Kidney (tissue), 14 donors: Measurements from ENCODE around the gene KCP. TPM values are rescaled to one million over a fixed set of nuclear protein-coding genes. Genes with fewer than 3 reads are reported as not detected.

Experiments
- DNase-seq, 5 donors: peaks; one replicate each; pipeline ENCODE4 v3.0.0-alpha.2; 2013 to 2020
- FAIRE-seq: peaks from 2 replicates; lab custom pipeline; 2012; peaks lifted over from hg19 to GRCh38; lab: Jason Lieb, UNC
- H3K27ac ChIP-seq, 2 donors: one replicate each; pipeline ENCODE4 v1.7.0; 2013; ENCODE audit warnings: low read depth in 2 of 2, low read length in 2 of 2, inconsistent platforms in 1 of 2
- H3K27me3 ChIP-seq: one replicate; pipeline ENCODE4 v1.7.1; 2013; ENCODE audit warnings: low read length, inconsistent platforms; ENCODE audit not compliant: control insufficient read depth, insufficient read depth
- H3K36me3 ChIP-seq, 3 donors: one replicate each; pipeline versions ENCODE4 v1.7.0 to v1.7.1; 2013; ENCODE audit warnings: low read length in 3 of 3, control low read depth in 1 of 3, inconsistent platforms in 1 of 3; ENCODE audit not compliant: insufficient read depth in 3 of 3, control insufficient read depth in 2 of 3
- H3K4me1 ChIP-seq, 3 donors: one replicate each; pipeline versions ENCODE4 v1.7.0 to v1.7.1; 2013; ENCODE audit warnings: low read length in 3 of 3, inconsistent platforms in 1 of 3, low read depth in 1 of 3; ENCODE audit not compliant: control insufficient read depth in 2 of 3, insufficient read depth in 2 of 3
- H3K4me3 ChIP-seq, 3 donors: one replicate each; pipeline versions ENCODE4 v1.7.0 to v1.8.1; 2013; ENCODE audit warnings: low read length in 3 of 3, control low read depth in 1 of 3, inconsistent platforms in 1 of 3
- H3K9ac ChIP-seq, 3 donors: one replicate each; pipeline versions ENCODE4 v1.7.0 to v1.7.1; 2013; ENCODE audit warnings: low read length in 3 of 3, control low read depth in 1 of 3, inconsistent platforms in 1 of 3
- H3K9me3 ChIP-seq, 3 donors: one replicate each; pipeline versions ENCODE4 v1.7.0 to v1.7.1; 2013; ENCODE audit warnings: low read length in 3 of 3, control low read depth in 1 of 3, inconsistent platforms in 1 of 3; ENCODE audit not compliant: control insufficient read depth in 2 of 3, insufficient read depth in 1 of 3
- intact Hi-C: fragments of 100-400 bp; cut with DNase I; formaldehyde crosslinking; loops from one replicate; pipeline ENCODE4 v1.11.1; 2022
- polyA plus RNA-seq: library from polyadenylated mRNA; stranded (reverse); fragments of 350-450 nt; fragmentation: Illumina TruSeq; extraction: RNeasy Lipid Tissue Mini Kit (QIAGEN cat#74804); gene quantifications from one replicate; pipeline ENCODE4 v1.2.3, GENCODE V29; 2014; ENCODE audit warnings: low read depth, low replicate concordance; ENCODE audit not compliant: insufficient read depth
- total RNA-seq: library from RNA; stranded (reverse); fragmentation: NEBNext Ultra II Directional; extraction: Animal tissue kit (Norgen Biotek cat#: 25700); gene quantifications from one replicate; pipeline ENCODE4 v1.2.1, GENCODE V29; 2021
- TF ChIP-seq, protein P1 (sequence below): IDR thresholded peaks from 3 replicates; pipeline ENCODE4 v1.5.1; 2012; ENCODE audit warnings: mild to moderate bottlenecking, moderate library complexity, borderline replicate concordance; ENCODE audit not compliant: insufficient read depth; ENCODE audit errors: extremely low read depth
- donor health status: control.
- donor health status: control.
- donor health status: control.
- donor health status: control.
- donor health status: control.
- donor health status: DM: yes; HTN: yes; CAD: no.
- donor health status: Normal renal cell carcinoma (clear cell type).

KCP gene
- total and polyA plus RNA-seq, 2 donors from 2014 or later = 7.7 to 44.6 TPM

DNA sequence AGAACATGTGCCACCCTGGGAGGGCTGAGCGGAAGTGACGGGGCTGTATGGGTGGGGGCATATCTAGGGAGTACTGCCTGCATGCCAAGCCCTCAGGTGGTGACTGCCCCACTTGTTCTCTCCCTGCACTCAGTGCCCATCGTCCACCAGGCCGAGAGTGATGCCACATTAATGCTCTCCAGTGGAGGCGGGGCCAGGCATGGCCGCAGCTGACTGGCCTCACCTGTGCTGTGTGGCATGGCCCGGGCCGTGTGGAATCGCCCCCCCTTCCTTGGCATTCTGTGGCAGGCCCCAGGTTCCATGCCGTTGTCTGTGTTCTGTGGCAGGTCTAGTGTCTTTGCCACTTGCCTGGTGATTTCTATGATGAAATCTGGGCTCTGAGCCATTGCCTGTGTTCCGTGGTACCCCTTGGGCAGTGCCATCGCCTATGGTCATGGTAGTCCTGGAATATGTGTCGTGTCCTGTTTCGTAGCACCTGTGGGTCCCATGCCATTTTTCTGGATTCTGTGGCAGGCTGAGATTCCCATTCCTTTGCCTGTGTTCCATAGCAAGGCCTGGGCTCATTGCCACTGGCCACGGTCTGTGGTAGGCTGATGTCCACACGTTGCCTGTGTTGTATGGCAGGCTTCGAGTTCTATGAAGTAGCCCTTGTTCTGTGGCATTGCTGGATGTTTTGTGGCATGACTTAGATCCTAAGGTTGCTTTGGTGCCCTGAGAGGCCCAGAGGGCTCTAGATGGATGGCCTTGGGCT, 71.4 kb downstream of the KCP start:
- Histone ChIP-seq H3K27ac (no peak overlapping the region), H3K27me3 (no peaks in the 10 kb centered on the region), H3K36me3 (no peaks in the 10 kb centered on the region), H3K9me3 (no peaks in the 10 kb centered on the region), H3K4me3 (no peak overlapping the region), H3K9ac (no peak overlapping the region), H3K4me1 (no peaks in the 10 kb centered on the region)
- intact Hi-C loops = no loop called here
- no peak for FAIRE-seq
- TF ChIP-seq, protein P1, sequence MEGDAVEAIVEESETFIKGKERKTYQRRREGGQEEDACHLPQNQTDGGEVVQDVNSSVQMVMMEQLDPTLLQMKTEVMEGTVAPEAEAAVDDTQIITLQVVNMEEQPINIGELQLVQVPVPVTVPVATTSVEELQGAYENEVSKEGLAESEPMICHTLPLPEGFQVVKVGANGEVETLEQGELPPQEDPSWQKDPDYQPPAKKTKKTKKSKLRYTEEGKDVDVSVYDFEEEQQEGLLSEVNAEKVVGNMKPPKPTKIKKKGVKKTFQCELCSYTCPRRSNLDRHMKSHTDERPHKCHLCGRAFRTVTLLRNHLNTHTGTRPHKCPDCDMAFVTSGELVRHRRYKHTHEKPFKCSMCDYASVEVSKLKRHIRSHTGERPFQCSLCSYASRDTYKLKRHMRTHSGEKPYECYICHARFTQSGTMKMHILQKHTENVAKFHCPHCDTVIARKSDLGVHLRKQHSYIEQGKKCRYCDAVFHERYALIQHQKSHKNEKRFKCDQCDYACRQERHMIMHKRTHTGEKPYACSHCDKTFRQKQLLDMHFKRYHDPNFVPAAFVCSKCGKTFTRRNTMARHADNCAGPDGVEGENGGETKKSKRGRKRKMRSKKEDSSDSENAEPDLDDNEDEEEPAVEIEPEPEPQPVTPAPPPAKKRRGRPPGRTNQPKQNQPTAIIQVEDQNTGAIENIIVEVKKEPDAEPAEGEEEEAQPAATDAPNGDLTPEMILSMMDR = no peak
- DNase-seq = peak in 1 of 5 donors; percentile 61

DNA sequence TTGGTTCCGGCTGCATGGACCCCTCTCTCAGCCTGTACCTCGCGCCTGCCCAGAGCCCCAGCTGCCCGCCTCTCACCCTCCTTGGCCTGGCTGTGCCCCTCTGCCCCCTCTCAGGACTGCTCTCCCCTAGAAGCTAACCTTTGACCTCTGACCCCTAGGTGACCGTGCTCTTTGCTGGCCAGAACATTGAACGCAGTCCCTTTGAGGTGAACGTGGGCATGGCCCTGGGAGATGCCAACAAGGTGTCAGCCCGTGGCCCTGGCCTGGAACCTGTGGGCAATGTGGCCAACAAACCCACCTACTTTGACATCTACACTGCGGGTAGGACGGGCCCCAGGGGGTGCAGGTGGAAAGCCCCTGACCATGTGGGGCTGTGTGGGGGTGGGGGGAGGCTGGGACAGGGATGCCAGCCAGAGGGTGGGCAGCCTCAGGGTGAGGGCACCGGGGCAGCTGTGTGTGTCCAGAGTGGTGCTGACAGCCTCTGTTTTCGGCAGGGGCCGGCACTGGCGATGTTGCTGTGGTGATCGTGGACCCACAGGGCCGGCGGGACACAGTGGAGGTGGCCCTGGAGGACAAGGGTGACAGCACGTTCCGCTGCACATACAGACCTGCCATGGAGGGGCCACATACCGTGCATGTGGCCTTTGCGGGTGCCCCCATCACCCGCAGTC, 72.3 kb downstream of the KCP start:
- TF ChIP-seq, protein P1 = no peak
- Histone ChIP-seq H3K27me3 (no peaks in the 10 kb centered on the region), H3K4me1 (no peaks in the 10 kb centered on the region), H3K9ac (no peak overlapping the region), H3K9me3 (no peaks in the 10 kb centered on the region), H3K36me3 (no peaks in the 10 kb centered on the region), H3K4me3 (no peak overlapping the region), H3K27ac (no peak overlapping the region)
- no peak for FAIRE-seq
- intact Hi-C loops = no loop called here
- peak in 1 of 5 donors; percentile 72 for DNase-seq

DNA sequence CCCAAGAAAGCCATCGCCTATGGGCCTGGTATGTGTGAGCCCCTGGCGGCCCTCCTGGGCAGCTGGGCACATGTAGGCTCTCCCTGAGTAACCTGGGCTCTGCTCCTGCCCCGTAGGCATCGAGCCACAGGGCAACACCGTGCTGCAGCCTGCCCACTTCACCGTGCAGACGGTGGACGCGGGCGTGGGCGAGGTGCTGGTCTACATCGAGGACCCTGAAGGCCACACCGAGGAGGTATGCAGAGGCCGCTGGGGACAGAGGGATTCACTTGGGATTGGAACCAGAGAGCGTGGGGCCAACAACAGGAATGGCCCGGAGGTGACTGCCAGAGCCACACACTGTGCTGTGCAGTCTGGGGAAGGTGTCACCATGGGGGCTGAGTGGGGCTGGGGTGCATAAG, 73.0 kb downstream of the KCP start:
- H3K4me3 ChIP-seq = no peak overlapping the region
- no peaks in the 10 kb centered on the region for H3K9me3 ChIP-seq
- DNase-seq = peak in 1 of 5 donors; percentile 62
- H3K9ac ChIP-seq = no peak overlapping the region
- H3K36me3 ChIP-seq = no peaks in the 10 kb centered on the region
- TF ChIP-seq, protein P1 = no peak
- intact Hi-C loops = no loop called here
- H3K27me3 ChIP-seq = no peaks in the 10 kb centered on the region
- no peaks in the 10 kb centered on the region for H3K4me1 ChIP-seq
- no peak for FAIRE-seq
- H3K27ac ChIP-seq = no peak overlapping the region
